ENCODE data around the gene EPS8L2.

- TF ChIP-seq CTCF (IDR thresholded peaks at IDR 0.05; ENCODE audit: low read depth, low read length) (no peak), EZH2phosphoT487 (IDR thresholded peaks at IDR 0.05; ENCODE audit: low read depth) (no peak)
These were observed 14.1 kb downstream of the EPS8L2 start for GRCh38 chr11:720017-720641.

Measured in OCI-LY3 (cell line).